NB4 (cell line): ENCODE data around the gene NPR3.
"Not testable (repeated sequence)": the region's sequence is repeated elsewhere in the genome, so short reads cannot be mapped to it uniquely, and the experiment has no call there.

Source experiments
- DNase-seq: peaks from one replicate; pipeline ENCODE4 v3.0.0; 2010; ENCODE audit warnings: low read depth
- H3K4me3 ChIP-seq: one replicate; pipeline ENCODE4 v1.5.1; 2011; ENCODE audit warnings: mild to moderate bottlenecking, low read depth, low read length, moderate library complexity
- MYC ChIP-seq: IDR thresholded peaks from 2 replicates; pipeline ENCODE4 v1.6.1; 2011; ENCODE audit warnings: low read depth, low read length
- POLR2A ChIP-seq: IDR thresholded peaks from 2 replicates; pipeline ENCODE4 v1.6.1; 2011; ENCODE audit warnings: mild to moderate bottlenecking; ENCODE audit not compliant: insufficient read length; ENCODE audit errors: extremely low read depth
- TF ChIP-seq, protein P1 (sequence below): IDR thresholded peaks from one replicate; pipeline ENCODE4 v1.5.1; 2012; ENCODE audit warnings: low read depth, low read length
- TF ChIP-seq, protein P2 (sequence below): IDR thresholded peaks from 2 replicates; pipeline ENCODE4 v1.6.1; 2011; ENCODE audit warnings: low read depth, low read length

Gene NPR3

DNA sequence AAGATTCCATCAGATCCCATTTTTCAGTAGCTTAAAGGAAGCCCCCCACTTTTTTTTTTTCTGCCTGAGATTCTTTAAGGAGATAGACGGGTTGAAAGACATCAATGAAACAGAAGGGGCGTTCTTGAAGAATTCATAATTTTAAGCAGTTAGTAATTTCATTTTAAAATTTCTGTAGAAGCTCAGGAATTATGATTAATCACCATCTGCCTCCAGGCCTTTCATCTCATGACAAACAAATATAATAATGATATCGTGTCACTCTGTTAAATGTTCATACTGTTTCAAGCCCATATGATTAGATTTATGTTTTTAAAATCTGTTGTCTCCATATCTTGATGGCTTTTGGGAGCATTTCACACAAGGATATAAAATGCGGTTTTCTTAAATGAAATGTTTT, 75.2 kb downstream of the NPR3 start:
- DNase-seq = no peak
- no peak for TF ChIP-seq MYC
- TF ChIP-seq, protein P1, sequence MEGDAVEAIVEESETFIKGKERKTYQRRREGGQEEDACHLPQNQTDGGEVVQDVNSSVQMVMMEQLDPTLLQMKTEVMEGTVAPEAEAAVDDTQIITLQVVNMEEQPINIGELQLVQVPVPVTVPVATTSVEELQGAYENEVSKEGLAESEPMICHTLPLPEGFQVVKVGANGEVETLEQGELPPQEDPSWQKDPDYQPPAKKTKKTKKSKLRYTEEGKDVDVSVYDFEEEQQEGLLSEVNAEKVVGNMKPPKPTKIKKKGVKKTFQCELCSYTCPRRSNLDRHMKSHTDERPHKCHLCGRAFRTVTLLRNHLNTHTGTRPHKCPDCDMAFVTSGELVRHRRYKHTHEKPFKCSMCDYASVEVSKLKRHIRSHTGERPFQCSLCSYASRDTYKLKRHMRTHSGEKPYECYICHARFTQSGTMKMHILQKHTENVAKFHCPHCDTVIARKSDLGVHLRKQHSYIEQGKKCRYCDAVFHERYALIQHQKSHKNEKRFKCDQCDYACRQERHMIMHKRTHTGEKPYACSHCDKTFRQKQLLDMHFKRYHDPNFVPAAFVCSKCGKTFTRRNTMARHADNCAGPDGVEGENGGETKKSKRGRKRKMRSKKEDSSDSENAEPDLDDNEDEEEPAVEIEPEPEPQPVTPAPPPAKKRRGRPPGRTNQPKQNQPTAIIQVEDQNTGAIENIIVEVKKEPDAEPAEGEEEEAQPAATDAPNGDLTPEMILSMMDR = no peak
- no peak overlapping the region for H3K4me3 ChIP-seq

DNA sequence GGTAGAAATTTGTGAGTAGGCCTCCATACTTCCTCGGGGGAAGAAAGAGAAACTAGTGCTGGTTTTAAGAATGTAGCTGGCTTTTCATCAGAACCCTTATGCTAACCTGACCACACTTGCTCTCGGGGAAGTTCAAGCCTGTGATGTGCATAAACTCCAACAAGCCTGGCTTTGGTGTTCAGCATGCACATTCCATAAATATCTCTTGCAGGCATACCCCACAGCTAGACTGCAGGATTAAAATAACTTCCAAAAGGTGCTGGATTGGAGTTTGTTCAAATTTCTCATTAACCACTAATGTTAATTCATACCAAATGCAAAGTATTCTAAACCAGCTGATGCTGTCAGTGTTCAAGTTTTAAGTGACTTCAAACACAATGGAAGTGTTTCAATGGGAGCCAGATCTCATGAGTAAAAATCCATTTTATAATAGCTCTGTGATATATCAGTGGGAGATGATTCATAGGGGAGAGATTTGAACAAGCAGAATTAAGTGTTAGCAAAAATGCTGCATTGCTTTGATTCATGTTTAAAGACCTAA, 79.4 kb downstream of the NPR3 start:
- DNase-seq = no peak

DNA sequence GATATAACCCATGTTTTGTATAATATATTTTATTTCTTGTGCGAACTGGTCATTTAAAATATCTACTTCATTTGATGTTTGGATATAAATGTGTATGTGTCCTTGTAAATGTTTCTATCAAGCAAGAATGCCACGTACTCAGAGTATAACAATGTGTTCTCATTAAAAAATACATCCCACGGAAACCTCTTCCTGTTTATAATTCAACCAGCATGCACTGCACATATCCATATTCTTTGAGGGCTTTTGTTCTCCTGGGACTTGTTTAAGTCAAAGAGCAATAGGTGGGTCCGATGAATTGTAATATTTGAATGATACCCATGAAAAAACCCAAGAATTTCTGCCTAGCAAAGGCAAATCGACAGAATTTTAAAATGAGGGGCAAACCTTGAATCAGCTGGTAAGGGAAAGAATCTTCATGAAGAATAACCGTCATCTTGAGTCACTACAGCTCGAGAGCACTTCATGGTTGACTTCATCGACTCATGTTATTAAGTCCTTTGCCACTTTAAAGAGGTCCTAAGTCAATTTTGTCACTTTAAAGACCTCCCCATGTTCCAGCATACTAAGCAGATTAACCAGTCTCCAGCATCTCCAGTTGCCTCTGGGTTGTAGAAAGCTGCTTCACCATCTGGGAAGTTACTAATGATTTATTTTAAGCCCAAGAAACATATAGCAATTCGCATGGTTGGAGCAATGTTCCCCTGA, 80.6 kb downstream of the NPR3 start:
- no peak for TF ChIP-seq POLR2A
- no peak for TF ChIP-seq MYC
- TF ChIP-seq, protein P2, sequence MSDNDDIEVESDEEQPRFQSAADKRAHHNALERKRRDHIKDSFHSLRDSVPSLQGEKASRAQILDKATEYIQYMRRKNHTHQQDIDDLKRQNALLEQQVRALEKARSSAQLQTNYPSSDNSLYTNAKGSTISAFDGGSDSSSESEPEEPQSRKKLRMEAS = no peak
- TF ChIP-seq, protein P1 = no peak
- no peak for DNase-seq
- no peak overlapping the region for H3K4me3 ChIP-seq

More for the DNA sequence above, 79.4 kb downstream of the NPR3 start:
- TF ChIP-seq, protein P1 = no peak
- no peak for TF ChIP-seq MYC
- no peak for TF ChIP-seq POLR2A
- TF ChIP-seq, protein P2 = no peak
- H3K4me3 ChIP-seq = no peak overlapping the region

DNA sequence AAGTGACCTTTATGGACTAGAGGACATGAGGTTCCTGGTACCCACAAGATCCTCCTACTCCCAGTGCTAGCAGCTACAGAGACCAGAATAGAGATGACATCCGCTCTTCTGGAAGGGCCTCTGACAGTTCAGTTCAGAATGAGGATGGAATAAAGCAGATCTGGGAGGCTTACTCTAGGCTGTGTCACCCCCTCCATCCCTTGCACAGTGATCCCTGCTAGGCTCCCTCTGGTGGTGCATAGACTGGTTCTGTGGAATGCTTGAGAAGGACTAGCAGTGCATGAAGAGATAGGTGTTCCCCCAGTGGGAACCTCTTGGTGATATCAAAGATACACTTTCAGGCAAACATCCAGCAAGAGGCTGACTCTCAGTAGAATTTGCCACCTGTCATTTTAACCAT, 83.0 kb downstream of the NPR3 start:
- TF ChIP-seq MYC (no peak), POLR2A (no peak)
- TF ChIP-seq, protein P1 = no peak
- TF ChIP-seq, protein P2 = no peak
- DNase-seq = no peak

DNA sequence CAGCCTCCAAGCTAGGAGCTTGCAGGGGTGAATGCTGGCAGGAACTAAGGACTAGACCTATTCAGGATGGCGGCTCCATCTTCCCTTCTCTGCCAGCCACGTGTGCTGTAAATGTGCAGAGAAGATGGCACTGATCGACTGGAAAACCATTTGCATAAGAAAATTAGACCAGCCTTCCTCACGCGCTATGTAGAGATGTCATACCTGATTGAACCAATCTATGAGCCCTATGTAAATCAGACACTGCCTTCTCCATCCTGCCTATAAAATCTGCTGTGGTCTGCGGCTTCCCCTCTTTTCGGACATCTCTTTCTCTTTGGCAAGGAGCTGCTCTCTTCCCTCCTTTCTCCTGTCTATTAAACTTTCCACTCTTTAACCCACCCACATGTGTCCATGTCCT, 91.6 kb downstream of the NPR3 start:
- DNase-seq = no peak
- no peak for TF ChIP-seq MYC
- no peak for TF ChIP-seq POLR2A
- no peak overlapping the region for H3K4me3 ChIP-seq

More for the DNA sequence above, 83.0 kb downstream of the NPR3 start:
- H3K4me3 ChIP-seq = no peak overlapping the region

DNA sequence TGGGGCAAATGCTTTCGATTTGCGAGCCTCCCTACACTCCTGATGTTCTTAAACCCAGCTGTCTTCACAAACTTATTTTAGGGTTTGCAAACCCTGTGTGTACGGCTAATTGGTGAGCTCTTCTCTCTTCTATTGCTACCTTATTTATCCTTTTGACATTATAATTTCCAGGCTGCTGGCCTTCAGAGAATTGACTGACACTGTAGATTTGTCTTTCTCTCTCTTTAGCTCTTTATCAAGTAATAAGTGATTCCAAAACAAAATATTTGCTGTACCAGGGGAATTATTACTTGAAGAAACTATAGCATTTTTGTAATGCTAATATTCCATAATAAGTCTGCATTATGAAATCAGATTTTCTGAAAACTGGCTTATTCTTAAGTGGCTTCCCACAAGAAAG, 92.5 kb downstream of the NPR3 start:
- H3K4me3 ChIP-seq = no peak overlapping the region
- DNase-seq = no peak
- TF ChIP-seq POLR2A = no peak
- TF ChIP-seq, protein P1 = no peak
- no peak for TF ChIP-seq MYC
- TF ChIP-seq, protein P2 = no peak

DNA sequence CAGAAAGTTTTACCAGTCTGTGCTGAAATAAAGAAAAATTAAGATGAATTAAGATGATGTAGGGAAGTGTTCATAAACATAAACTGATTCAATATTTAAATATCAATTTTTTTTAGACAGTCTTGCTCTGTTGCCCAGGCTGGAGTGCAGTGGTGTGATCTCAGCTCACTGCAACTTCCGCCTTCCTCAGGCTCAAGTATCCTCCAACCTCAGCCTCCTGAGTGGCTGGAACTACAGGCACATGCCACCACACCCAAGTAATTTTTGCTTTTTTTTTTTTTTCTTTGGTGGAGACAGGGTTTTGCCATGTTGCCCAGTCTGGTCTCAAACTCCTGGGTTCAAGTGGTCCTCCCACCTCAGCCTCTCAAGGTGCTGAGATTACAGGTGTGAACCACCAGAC, 94.3 kb downstream of the NPR3 start:
- not testable (repeated sequence) for DNase-seq, H3K4me3 ChIP-seq
